HAP-1 (cell line): ENCODE measurements around the gene FICD.

Experiments used
- DNase-seq, 2 experiments: peaks; one replicate each; pipeline ENCODE4 v3.0.0-alpha.2; 2016 to 2020; ENCODE audit warnings: low spot score in 2 of 2
- H3K27me3 ChIP-seq: fragments of 250-450 bp; sonication (Bioruptor Pico); 2 replicates; pipeline ENCODE4 v1.5.1; 2020; ENCODE audit warnings: low read depth, mild to moderate bottlenecking, moderate library complexity
- H3K36me3 ChIP-seq: fragments of 250-450 bp; sonication (Bioruptor Pico); replicated peaks from 2 replicates; pipeline ENCODE4 v1.5.1; 2020; ENCODE audit warnings: mild to moderate bottlenecking
- H3K4me1 ChIP-seq: fragments of 250-450 bp; sonication (Bioruptor Pico); 2 replicates; pipeline ENCODE4 v1.5.1; 2020; ENCODE audit warnings: mild to moderate bottlenecking
- H3K4me3 ChIP-seq: fragments of 250-450 bp; sonication (Bioruptor Pico); 2 replicates; pipeline ENCODE4 v1.5.1; 2020; ENCODE audit warnings: mild to moderate bottlenecking, moderate library complexity
- H3K9me3 ChIP-seq: fragments of 250-450 bp; sonication (Bioruptor Pico); 2 replicates; pipeline ENCODE4 v1.5.1; 2020; ENCODE audit warnings: mild to moderate bottlenecking, moderate library complexity
- in situ Hi-C: fragments of 300-500 bp; cut with MboI; formaldehyde crosslinking; loops from 3 replicates; pipeline ENCODE4 v1.14.3; 2020; ENCODE audit warnings: low sequenced_read_pairs, inconsistent platforms, mixed read lengths

FICD gene

GRCh38 chr12:108514973-108515814 is at the start of gene FICD:
Gene FICD (plus strand): TSS chr12:108515277. CDS start chr12:108516973, 1,696 bp downstream.
- in situ Hi-C loops: loop anchor here (25.0 kb wide), 1 partner anchor 828 kb away; the partner anchor contains the start of gene PWP1
- DNase-seq: peak; percentile 94 to 100
- Histone ChIP-seq H3K9me3 (no peaks in the 10 kb centered on the region), H3K4me1 (peaks cover 7% of the 10 kb centered on the region; the same call in 1 of the 2 replicates), H3K36me3 (peaks cover 31% of the 10 kb centered on the region), H3K27me3 (no peaks in the 10 kb centered on the region), H3K4me3 (peak within 1 kb of the TSS; percentile 74)

- no peak for DNase-seq
- H3K36me3 ChIP-seq: no peaks in the 10 kb centered on the region
- no peaks in the 10 kb centered on the region for H3K9me3 ChIP-seq
- H3K4me3 ChIP-seq: no peak overlapping the region
- no peaks in the 10 kb centered on the region for H3K4me1 ChIP-seq
- in situ Hi-C loops: no loop called here
- peaks cover 9% of the 10 kb centered on the region; the same call in 1 of the 2 replicates for H3K27me3 ChIP-seq
These were observed 49.7 kb upstream of the FICD start for GRCh38 chr12:108465417-108465816.

- H3K36me3 ChIP-seq: no peaks in the 10 kb centered on the region
- no peaks in the 10 kb centered on the region for H3K9me3 ChIP-seq
- in situ Hi-C loops: no loop called here
- H3K4me3 ChIP-seq: no peak overlapping the region
- no peaks in the 10 kb centered on the region for H3K4me1 ChIP-seq
- H3K27me3 ChIP-seq: no peaks in the 10 kb centered on the region
- DNase-seq: peak in 1 of 2 experiments; percentile 46
These were observed 46.7 kb upstream of the FICD start for GRCh38 chr12:108468196-108468968.

- no peaks in the 10 kb centered on the region for H3K4me1 ChIP-seq
- DNase-seq: no peak
- in situ Hi-C loops: no loop called here
- no peaks in the 10 kb centered on the region for H3K9me3 ChIP-seq
- H3K27me3 ChIP-seq: no peaks in the 10 kb centered on the region
- H3K4me3 ChIP-seq: no peak overlapping the region
- H3K36me3 ChIP-seq: no peaks in the 10 kb centered on the region
These were observed 41.5 kb upstream of the FICD start for GRCh38 chr12:108473400-108474055.

GRCh38 chr12:108475396-108475795 is 39.7 kb upstream of the FICD start:
- in situ Hi-C loops: no loop called here
- Histone ChIP-seq H3K36me3 (no peaks in the 10 kb centered on the region), H3K9me3 (no peaks in the 10 kb centered on the region), H3K4me1 (no peaks in the 10 kb centered on the region), H3K27me3 (no peaks in the 10 kb centered on the region), H3K4me3 (no peak overlapping the region)
- no peak for DNase-seq

GRCh38 chr12:108477055-108477880 is 37.8 kb upstream of the FICD start:
- H3K27me3 ChIP-seq: no peaks in the 10 kb centered on the region; the same call in 1 of the 2 replicates
- H3K4me3 ChIP-seq: no peak overlapping the region
- H3K9me3 ChIP-seq: no peaks in the 10 kb centered on the region
- H3K4me1 ChIP-seq: no peaks in the 10 kb centered on the region
- in situ Hi-C loops: no loop called here
- H3K36me3 ChIP-seq: no peaks in the 10 kb centered on the region
- DNase-seq: peak in 1 of 2 experiments; percentile 10

GRCh38 chr12:108477881-108478259 is 37.2 kb upstream of the FICD start:
- H3K27me3 ChIP-seq: no peaks in the 10 kb centered on the region; the same call in 1 of the 2 replicates
- no peaks in the 10 kb centered on the region for H3K4me1 ChIP-seq
- no peaks in the 10 kb centered on the region for H3K36me3 ChIP-seq
- in situ Hi-C loops: no loop called here
- no peak overlapping the region for H3K4me3 ChIP-seq
- no peak for DNase-seq
- H3K9me3 ChIP-seq: no peaks in the 10 kb centered on the region

GRCh38 chr12:108478611-108479206 is 36.4 kb upstream of the FICD start:
- in situ Hi-C loops: no loop called here
- DNase-seq: no peak

GRCh38 chr12:108479364-108480070 is 35.6 kb upstream of the FICD start:
- Histone ChIP-seq H3K9me3 (no peaks in the 10 kb centered on the region), H3K4me3 (no peak overlapping the region), H3K4me1 (no peaks in the 10 kb centered on the region), H3K36me3 (no peaks in the 10 kb centered on the region), H3K27me3 (no peaks in the 10 kb centered on the region; the same call in 1 of the 2 replicates)
- in situ Hi-C loops: no loop called here
- no peak for DNase-seq

More at GRCh38 chr12:108478611-108479206, 36.4 kb upstream of the FICD start:
- H3K27me3 ChIP-seq: no peaks in the 10 kb centered on the region; the same call in 1 of the 2 replicates
- H3K4me1 ChIP-seq: no peaks in the 10 kb centered on the region
- H3K9me3 ChIP-seq: no peaks in the 10 kb centered on the region
- no peaks in the 10 kb centered on the region for H3K36me3 ChIP-seq
- H3K4me3 ChIP-seq: no peak overlapping the region

GRCh38 chr12:108482717-108483212 is 32.3 kb upstream of the FICD start:
- no peak for DNase-seq

GRCh38 chr12:108483213-108484059 is 31.6 kb upstream of the FICD start:
- H3K9me3 ChIP-seq: no peaks in the 10 kb centered on the region
- H3K4me1 ChIP-seq: no peaks in the 10 kb centered on the region
- no peaks in the 10 kb centered on the region for H3K36me3 ChIP-seq
- no peaks in the 10 kb centered on the region; the same call in 1 of the 2 replicates for H3K27me3 ChIP-seq
- no peak for DNase-seq
- in situ Hi-C loops: no loop called here
- no peak overlapping the region for H3K4me3 ChIP-seq

More at GRCh38 chr12:108482717-108483212, 32.3 kb upstream of the FICD start:
- Histone ChIP-seq H3K9me3 (no peaks in the 10 kb centered on the region), H3K4me3 (no peak overlapping the region), H3K4me1 (no peaks in the 10 kb centered on the region), H3K27me3 (no peaks in the 10 kb centered on the region; the same call in 1 of the 2 replicates), H3K36me3 (no peaks in the 10 kb centered on the region)
- in situ Hi-C loops: no loop called here
